GM12878 (cell line): ENCODE results near the gene CHD9. TPM values are rescaled to one million over a fixed set of nuclear protein-coding genes. Genes with fewer than 3 reads are reported as not detected.

Experiments
- BMI1 ChIP-seq: fragments of 450-650 bp; IDR thresholded peaks from 2 replicates; pipeline ENCODE4 v1.6.1; 2016; ENCODE audit warnings: mild to moderate bottlenecking, moderate library complexity, borderline replicate concordance
- CHD4 ChIP-seq: fragments of 200-600 bp; sonication (generic); IDR thresholded peaks from 2 replicates; pipeline ENCODE4 v1.6.1; 2016; ENCODE audit warnings: mild to moderate bottlenecking
- CUX1 ChIP-seq: IDR thresholded peaks from 2 replicates; pipeline ENCODE4 v1.6.1; 2012; ENCODE audit warnings: improper control_type of control experiment, low read depth, low read length; ENCODE audit not compliant: insufficient replicate concordance
- IKZF2 ChIP-seq, 2 experiments: fragments of 450-650 bp; IDR thresholded peaks; 2 replicates each; pipeline ENCODE4 v1.6.1; 2017; ENCODE audit warnings: mild to moderate bottlenecking in 2 of 2, moderate library complexity in 2 of 2
- IRF5 ChIP-seq: fragments of 450-650 bp; IDR thresholded peaks from 2 replicates; pipeline ENCODE4 v1.6.1; 2017; ENCODE audit warnings: borderline replicate concordance
- MEF2A ChIP-seq: IDR thresholded peaks from 2 replicates; pipeline ENCODE4 v1.6.1; 2011; ENCODE audit warnings: low read depth, mild to moderate bottlenecking, low read length, moderate library complexity; ENCODE audit not compliant: insufficient read depth
- MXI1 ChIP-seq: fragments of 150-350 bp; IDR thresholded peaks from 2 replicates; pipeline ENCODE4 v1.6.1; 2011; ENCODE audit warnings: low read depth, mild to moderate bottlenecking, inconsistent platforms, low read length, improper control_type of control experiment
- POLR2AphosphoS5 ChIP-seq: IDR thresholded peaks from 2 replicates; pipeline ENCODE4 v1.6.1; 2011; ENCODE audit warnings: mild to moderate bottlenecking, low read length, inconsistent platforms
- RAD51 ChIP-seq: fragments of 450-650 bp; IDR thresholded peaks from 2 replicates; pipeline ENCODE4 v1.6.1; 2016; ENCODE audit warnings: moderate library complexity, mild to moderate bottlenecking, inconsistent platforms
- RFX5 ChIP-seq: IDR thresholded peaks from 2 replicates; pipeline ENCODE4 v1.6.1; 2011; ENCODE audit warnings: low read depth, low read length, improper control_type of control experiment
- SMC3 ChIP-seq: IDR thresholded peaks from 2 replicates; pipeline ENCODE4 v1.6.1; 2011; ENCODE audit warnings: low read length, improper control_type of control experiment, borderline replicate concordance
- YBX1 ChIP-seq: fragments of 450-650 bp; IDR thresholded peaks from 2 replicates; pipeline ENCODE4 v1.6.1; 2016; ENCODE audit warnings: antibody characterized with exemption
- polyA plus RNA-seq, 11 experiments: library from polyadenylated mRNA; depleted of rRNA in 4 of 11; unstranded in 6 of 11; stranded (reverse) in 5 of 11; fragments of >200 nt; fragmentation: Nextera tagmentation in 4 of 11; fragmentation: Illumina TruSeq in 1 of 11; extraction: Ambion mirVana in 4 of 11; extraction: Trizol in 1 of 11; gene quantifications; 1 replicate in 1 of 11; 2 replicates in 10 of 11; pipeline versions ENCODE4 v1.2.1 to v1.2.3, GENCODE V29; 2011 to 2016; ENCODE audit warnings: inconsistent platforms in 2 of 11, missing spikeins in 2 of 11, low read depth in 1 of 11
- total RNA-seq, 4 experiments: library from RNA; depleted of rRNA in 3 of 4; stranded (reverse); fragments of >200 nt in 3 of 4; fragmentation: Illumina TruSeq in 1 of 4; extraction: Trizol in 1 of 4; gene quantifications; 2 replicates each; pipeline versions ENCODE4 v1.2.1 to v1.2.3, GENCODE V29; 2013 to 2021

The CHD9 gene
- total and polyA plus RNA-seq, 10 of the 15 experiments (the other 5 are each of a cell fraction or from before 2014, with no cell fraction given): 29.2 to 95.7 (median 54.3) TPM

- TF ChIP-seq CUX1: no peak
- no peak for TF ChIP-seq IKZF2 (IDR thresholded peaks at IDR 0.05)
- TF ChIP-seq RAD51: no peak
- TF ChIP-seq MEF2A: no peak
- no peak for TF ChIP-seq POLR2AphosphoS5
- TF ChIP-seq RFX5: no peak
- TF ChIP-seq YBX1: no peak
- TF ChIP-seq CHD4: no peak
- TF ChIP-seq BMI1: no peak
- no peak for TF ChIP-seq IRF5
- TF ChIP-seq SMC3: no peak
- no peak for TF ChIP-seq MXI1
Measured at GRCh38 chr16:53031323-53031942, 23.4 kb upstream of the CHD9 start (continued).
